HG02840 (cell line): Measurements from ENCODE around the gene BTBD9.

Experiments used
- ATAC-seq: cut with Tn5 transposase; IDR thresholded peaks from one replicate; pipeline ENCODE4 v1.9.1; 2021; ENCODE audit warnings: mild to moderate bottlenecking, moderate library complexity, moderate number of reproducible peaks; ENCODE audit not compliant: unreplicated experiment, low FRiP score

The BTBD9 gene

GRCh38 chr6:38319256-38320212 is 320.2 kb downstream of the BTBD9 start:
- ATAC-seq = no peak

DNA sequence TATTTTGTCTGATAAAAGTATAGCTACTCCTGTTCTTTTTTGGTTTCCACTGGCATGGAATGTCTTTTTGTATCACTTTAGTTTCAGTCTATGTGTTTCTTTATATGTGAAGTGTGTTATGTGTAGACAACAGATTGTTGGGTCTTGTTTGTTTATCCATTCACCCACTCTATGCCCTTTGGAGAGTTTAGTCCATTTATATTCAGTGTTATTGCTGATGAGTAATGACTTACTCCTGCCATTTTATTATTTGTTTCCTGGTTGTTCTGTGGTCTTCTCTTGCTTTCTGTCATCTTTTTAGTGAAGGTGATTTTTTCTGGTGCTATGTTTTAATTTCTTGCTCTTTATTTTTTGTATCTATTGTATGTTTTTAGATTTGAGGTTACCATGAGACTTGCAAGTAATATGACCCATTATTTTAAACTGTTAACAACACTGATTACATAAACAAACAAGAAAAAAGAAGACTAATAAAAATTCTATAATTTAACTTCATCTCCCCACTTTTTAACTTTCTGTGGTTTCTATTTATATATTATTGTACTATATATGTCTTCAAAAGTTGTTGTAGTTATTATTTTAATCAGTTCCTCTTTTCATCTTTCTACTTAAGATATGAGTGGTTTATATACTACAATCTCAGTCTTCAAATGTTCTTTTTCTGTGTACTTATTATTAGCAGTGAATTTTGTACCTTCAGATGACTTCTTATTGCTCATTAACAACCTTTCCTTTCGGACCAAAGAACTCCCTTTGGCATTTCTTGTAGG is 323.4 kb downstream of the BTBD9 start:
- peak; percentile 46 for ATAC-seq

DNA sequence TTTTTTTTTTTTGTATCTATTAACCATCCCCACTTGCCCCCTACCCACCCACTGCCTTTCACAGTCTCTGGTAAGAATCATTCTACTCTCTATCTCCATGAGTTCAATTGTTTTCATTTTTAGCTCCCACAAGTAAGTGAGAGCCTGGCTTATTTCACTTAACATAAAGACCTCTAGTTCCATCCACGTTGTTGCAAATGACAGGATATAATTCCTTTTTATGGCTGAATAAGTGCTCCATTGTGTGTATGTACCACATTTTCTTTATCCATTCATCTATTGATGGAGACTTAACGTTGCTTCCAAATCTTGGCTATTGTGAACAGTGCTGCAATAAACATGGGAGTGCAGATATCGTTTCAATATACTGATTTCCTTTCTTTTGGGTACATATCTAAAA is 328.5 kb downstream of the BTBD9 start:
- no peak for ATAC-seq

- no peak for ATAC-seq
These were observed 329.7 kb downstream of the BTBD9 start for GRCh38 chr6:38310061-38310460.

GRCh38 chr6:38307740-38308139 is 332.0 kb downstream of the BTBD9 start:
- ATAC-seq = peak; percentile 72

DNA sequence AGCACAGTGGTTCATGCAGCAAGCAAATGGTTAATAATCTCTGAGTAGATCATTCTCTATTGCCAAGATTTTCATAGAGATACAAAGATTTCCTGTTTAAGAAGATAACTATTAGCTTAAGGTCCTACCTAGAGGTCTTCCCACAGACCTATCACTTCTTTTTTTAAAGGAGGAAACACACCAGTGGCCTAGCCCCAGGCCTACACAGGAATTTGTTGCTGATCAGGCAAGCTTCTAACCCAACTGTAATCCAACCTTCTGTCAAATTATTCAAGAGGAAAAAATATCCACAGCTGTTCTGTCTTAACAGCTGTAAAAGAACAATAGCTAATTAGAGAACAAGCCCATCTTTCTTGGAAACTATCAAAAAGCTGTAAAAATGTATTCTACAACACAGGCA is 332.8 kb downstream of the BTBD9 start:
- ATAC-seq = no peak

DNA sequence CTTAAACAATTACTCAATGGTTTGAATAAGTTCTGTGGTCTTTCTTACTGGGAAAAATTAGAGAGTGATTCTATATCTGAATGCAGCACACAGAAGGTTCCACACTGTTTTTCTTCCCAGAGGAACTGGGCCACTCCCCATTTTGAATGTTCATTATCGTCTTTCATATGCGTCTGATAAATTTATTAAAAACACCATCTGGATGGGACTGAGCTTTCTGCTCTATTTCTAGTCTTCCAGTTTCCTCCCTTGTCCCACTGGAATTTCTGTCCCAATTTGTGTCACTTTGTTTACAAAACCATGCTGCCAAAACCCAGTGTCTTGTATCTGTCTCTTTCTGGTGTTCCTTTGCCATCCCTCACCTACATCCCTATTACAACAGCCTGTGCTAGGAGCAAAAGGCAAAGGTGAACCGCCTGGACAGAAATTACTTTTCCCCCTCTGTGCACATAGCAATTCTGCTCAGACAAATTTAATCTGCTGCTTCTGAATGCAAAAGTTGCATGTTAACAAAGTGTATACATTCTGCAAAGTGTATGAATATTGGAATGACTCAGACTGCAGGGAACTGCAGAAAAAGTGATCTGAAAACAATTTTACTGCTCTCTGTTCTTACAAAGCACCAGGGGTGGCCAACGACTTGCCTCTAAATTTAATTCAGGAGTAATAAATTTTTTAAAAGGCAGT is 333.6 kb downstream of the BTBD9 start:
- ATAC-seq = no peak

- ATAC-seq = no peak
These were observed 336.9 kb downstream of the BTBD9 start for GRCh38 chr6:38302838-38303237.

GRCh38 chr6:38302081-38302480 is 337.6 kb downstream of the BTBD9 start:
- no peak for ATAC-seq

DNA sequence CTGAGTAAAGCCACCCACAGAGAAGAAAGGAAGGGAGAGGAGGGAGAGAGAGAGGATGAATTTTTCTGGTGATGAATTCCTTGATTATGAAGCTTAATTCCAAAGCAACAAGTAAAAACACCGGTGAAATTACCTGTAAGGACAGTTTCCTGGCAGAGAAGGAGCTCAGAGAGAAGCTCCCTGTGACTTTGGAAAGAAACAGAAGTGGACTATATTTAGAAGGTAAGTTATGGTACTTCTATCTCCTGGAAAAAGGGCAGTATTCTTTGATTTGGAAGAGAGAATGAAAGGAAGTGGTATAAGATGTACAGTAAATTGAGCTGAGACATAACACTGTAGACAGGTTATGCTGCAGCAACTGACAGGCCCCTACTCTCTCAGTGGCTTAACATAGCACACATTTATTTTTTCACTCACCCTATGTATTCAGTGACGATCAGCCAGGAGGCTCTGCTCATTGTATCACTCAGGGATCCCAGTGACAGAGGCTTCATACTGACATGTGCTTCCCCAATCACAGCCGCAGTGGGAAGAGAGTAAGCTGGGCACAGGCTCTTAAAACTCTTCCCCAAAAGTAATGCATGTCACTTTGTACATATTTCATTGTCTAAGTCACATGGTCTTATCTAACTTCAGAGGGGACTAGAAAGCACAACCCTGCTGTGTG is 349.5 kb downstream of the BTBD9 start:
- ATAC-seq = no peak

DNA sequence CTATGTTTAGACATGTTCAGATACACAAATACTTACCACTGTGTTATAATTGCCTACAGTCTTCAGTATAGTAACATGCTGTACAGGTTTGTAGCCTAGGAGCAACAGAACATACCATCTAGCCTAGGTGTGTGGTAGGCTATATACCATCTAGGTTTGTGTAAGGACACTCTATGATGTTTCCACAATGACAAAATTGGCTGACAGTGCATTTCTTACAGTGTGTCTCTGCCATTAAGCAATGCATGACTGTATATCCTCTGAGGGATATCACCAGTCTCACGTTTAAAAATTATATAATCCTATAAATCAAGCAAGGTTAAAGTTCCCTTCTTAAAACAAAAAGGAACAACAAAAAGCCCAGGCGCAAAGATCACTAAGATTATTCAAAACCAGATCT is 352.2 kb downstream of the BTBD9 start:
- no peak for ATAC-seq

DNA sequence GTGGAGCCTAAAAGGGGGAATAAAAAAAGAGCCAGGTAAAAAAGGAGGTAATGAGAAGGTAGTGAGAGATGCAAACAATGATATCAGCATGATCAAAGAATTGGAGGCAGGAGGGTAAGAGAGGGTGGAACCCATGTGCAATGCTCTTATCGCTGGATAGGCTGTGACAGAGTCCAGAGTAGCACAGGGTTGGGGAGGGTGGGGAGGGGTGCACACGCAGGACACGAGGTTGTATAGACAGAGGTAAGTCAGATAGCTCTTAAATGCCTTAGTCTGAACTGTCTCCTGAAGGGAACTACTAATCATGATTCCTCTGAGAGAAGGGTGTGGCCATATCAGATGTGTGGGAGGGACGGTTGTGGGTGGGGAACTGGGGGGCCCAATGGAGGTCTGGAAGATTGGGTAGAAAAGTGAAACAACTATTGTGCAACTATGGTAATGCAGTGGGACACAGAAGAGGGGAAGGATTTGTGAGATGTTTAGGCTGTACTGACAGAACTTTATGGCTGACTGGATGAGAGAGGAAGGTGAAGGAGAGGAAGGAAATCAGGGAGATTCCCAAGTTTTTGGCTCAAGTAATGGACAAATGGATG is 354.8 kb downstream of the BTBD9 start:
- ATAC-seq = no peak

DNA sequence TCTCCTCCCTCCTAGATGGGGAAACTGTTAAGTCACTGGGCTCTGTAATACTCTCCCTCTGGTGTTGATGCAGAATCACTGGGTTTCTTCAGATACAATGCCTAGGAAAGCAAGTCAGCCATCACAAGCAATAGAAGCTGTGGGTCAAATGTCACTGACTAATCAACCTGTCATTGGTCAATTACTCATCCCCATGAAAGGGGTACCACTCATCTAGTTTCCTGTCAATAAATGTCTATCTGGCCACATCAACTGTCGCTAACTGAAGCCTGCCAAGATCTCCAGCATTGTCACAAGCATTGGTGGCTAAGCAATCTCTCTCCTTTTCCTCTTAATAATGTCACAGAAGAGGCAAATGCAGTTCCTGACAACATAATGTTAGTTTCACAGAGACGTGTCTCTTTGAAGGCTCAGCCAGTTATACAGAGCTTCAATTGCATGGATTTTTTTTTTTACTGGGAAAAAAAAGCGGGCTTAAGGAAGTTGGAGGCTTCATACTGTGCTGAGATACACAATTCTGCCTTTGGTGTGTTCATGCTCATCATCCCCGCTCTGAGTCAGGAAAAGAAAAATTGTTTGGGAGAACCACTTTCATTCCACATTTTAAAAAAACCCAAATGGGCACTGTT is 355.9 kb downstream of the BTBD9 start:
- ATAC-seq = no peak

DNA sequence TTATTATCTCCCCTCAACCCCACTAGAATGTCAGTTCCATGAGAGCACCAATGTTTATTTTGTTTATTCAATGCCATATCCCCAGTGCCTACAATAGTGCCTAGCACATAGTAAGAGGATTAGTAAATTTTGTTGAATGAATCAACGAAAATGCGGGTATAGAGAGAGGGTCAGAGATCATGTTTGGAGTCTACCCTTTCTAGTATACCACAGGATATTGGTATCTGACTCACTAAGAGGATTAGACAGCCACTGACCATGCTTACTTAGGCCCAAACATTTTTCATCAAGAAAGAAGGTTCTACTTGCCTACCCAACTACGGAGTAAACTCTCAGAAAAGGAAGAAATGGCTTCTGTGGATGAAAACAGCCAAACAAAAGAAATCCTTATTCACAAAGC is 356.8 kb downstream of the BTBD9 start:
- ATAC-seq = no peak

DNA sequence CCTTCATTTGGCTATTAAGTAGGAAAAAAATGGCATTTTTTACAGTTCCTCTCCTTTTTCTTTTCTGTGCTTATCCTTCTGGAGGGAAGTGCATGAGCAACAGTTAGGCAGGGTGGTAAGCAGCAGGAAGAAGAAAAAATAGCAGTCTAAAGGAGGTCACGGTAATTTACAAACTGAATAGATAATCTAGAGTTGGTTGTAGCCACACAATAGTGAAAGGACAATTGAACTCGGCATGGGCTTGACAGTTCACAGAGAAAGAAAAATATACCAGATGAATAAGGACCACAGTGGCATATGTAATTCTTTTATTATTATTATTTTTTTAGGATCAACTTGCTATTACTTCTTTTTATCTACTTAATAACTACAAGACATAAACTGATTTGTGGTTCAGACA is 358.6 kb downstream of the BTBD9 start:
- no peak for ATAC-seq

- ATAC-seq = no peak
These were observed 359.7 kb downstream of the BTBD9 start for GRCh38 chr6:38279963-38280588.

GRCh38 chr6:38279423-38279822 is 360.3 kb downstream of the BTBD9 start:
- ATAC-seq = no peak

DNA sequence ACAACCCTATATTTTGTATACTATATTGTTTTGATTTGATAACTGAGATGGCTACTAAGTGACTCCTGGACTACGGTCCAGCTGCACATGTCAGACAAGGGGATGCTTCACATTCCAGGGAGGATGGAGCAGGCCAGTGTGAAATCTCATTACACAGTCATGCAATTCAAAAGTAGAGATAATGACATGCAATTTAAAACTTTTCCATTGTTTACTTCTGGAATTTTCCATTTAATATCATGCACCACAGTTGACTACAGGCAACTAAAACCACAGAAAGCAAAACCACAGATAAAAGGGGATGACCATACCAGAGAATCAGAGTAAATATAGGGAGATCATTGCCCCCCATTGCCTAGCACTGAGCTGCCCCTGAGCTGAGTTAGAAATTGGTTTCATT is 366.4 kb downstream of the BTBD9 start:
- ATAC-seq = no peak

DNA sequence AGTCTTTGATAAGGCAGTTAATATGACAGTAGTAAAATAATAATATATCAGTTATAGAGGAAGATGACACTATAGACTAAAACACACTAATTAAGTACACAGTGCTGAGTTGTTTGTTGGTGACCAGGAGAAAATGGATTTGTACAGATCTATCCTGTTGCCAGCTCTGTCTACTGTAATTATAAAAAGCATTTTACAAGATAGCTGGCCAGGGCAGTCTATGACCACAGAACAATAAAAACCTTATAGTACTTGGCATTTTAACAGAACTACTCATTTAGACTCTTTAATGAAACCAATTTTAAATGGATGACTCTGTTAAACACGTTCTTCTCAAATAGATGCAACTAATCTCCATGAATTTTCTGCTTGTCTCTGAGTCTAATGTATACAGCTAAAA is 367.5 kb downstream of the BTBD9 start:
- ATAC-seq = no peak
